GM18526 (cell line): ENCODE measurements around the gene IL4I1.

ENCODE experiments used
- POLR2A ChIP-seq: IDR thresholded peaks from 3 replicates; pipeline ENCODE4 v1.6.1; 2011; ENCODE audit not compliant: insufficient read length; ENCODE audit errors: extremely low read depth

The IL4I1 gene

DNA sequence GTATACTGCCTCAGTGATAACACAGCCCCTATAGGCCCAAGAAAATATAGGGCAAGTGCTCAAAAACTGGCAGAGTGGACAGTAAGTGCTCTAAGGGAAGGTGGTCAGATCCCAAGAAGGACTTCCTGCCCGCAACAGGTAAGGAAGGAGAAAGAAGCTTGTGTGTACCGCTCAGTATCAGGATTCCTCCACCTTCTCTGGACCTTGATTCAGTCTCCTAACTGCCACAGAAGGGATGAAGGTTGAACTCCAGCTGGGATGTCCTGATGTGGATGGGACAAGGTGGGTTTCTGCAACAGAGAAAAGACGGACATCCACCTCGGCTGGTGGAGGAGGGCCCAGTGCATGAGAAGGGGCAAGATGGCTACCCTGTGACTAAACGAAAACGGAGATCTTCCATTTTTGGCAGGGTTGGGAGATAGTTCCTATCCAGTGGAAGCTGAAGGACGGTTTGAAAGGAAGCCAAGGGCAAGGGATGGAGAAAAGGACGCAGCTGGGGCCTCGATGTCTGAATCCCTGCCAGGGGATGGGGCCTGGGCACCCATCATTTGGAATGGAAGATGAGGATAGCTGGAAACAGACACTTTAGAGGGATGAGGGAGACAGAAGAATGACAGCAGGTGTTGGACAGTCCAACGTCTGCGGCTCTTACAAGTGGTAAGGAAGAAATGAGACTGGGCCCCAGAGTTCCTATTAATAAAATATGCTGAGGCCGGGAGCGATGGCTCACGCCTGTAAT lies 31.0 kb upstream of the IL4I1 start:
- TF ChIP-seq POLR2A, result no peak

DNA sequence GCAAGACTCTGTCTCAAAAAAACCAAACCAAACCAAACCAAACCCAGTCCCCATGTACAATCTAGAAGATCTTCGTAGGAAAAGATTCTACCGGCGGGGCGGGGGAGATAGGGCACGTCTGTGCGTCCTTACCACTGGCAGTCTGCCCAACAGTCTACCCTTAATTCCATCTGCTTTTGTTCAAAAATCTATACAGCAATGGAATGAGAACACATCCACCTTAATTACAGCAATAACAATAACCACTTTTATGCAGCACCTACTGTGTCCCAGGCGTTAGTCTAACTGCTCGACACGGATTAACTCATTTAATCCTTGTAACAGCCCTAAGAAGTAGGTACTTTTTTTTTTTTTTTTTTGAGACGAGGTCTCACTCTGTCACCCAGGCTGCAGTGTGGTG lies 29.8 kb upstream of the IL4I1 start:
- TF ChIP-seq POLR2A, result no peak

DNA sequence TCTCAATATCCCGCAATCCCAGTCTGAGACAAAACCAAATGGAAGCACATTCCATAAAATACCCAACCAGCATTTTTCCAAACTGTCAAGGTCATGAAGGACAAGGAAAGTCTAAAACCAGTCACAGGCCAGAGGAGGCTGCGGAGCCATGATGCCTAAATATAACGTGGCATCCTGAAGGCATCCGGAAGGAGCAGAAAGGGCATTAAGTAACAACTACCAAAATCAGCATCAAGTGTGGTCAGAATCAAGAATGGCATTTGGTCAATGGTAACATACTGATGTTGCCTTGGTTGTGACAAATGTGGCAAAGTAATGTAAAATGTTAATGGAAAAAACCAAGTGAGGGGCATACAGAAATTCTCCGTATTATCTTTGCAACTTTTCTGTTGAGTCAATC lies 28.8 kb upstream of the IL4I1 start:
- no peak for TF ChIP-seq POLR2A

DNA sequence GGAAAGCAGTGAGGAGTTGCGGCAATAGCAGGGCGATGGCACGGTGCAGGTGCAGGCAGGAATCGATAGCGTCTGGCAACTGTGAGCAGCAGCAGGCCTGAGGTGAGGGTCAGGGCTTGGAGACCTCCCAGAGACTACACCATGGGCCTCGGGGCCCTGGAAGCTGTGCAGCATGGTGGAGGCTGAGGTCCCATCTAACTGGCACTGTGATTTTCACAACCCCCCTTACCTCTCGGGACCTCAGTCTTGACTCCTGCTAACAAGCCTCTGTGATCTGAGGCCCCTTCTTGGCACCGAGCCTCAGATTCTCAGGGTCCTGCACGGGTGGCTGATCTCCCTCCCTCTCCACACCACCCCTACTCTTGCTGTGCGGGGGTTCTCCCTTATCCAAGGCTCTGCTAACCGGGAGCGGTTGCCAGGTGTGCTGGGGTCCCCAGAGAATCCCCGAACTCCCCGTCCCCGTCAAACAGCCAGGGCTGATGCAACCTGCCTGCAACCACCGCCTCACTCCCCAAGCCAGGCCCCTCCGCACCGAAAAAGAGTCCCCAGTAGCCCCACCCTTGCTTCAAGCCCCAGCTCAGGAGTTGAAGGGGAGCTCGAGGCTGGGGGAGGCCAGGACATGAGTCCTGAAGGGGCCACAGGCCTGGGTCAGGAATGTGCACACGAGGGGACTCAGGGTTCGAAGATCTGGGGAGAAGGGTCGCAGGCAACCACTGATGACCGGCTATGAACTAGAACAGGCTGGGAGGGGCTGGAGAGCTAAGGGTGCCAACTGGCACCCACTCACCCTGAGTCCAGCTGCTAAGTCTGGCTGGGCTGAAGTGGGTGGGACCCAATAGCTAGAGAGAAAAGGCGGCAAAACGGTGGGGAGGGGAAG lies 27.6 kb upstream of the IL4I1 start:
- TF ChIP-seq POLR2A, result peak; percentile 23

DNA sequence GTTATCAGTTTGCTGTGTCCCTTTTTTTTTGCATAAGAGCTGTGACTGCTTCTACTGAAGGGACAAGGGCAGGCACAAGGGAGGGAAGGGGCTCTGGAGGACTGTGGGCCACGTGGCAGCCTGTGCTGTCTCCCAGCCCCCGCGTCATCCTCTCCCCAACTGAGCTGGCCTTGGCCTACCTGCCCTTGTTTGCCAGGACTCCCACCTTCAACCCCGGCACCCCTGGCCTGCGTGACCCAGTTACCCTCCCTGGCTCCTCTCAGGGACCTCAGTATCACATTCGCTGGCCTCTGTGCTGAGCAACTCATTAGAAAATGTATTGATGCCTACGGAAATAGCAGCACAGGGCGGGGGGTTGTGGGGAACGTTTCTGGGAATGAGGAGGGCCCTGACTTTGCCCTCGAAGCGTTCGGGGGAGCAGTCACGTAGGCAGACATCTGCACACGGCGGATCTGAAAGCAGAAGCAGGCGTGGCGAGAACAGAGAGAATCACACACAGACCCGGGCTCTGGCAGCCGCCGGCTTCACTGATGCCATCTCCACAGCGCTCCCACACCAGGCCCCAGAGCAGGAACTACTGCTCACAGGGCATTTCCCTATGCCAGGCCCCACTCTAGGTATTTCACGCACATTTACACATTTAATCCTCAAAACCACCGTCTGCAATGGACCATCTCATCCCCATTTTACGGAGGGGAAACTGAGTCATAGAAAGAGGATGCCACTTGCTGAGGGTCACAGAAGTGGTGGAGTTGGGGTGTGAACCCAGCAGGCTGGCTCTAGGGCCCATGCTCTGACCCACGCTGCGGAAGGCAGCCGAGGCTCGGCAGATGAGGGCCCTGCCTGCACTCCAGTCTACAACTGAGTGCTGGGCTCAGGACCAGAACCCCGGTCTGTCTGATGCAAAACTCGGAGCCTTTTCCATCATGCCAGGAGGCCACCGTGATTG lies 26.6 kb upstream of the IL4I1 start:
- no peak for TF ChIP-seq POLR2A

DNA sequence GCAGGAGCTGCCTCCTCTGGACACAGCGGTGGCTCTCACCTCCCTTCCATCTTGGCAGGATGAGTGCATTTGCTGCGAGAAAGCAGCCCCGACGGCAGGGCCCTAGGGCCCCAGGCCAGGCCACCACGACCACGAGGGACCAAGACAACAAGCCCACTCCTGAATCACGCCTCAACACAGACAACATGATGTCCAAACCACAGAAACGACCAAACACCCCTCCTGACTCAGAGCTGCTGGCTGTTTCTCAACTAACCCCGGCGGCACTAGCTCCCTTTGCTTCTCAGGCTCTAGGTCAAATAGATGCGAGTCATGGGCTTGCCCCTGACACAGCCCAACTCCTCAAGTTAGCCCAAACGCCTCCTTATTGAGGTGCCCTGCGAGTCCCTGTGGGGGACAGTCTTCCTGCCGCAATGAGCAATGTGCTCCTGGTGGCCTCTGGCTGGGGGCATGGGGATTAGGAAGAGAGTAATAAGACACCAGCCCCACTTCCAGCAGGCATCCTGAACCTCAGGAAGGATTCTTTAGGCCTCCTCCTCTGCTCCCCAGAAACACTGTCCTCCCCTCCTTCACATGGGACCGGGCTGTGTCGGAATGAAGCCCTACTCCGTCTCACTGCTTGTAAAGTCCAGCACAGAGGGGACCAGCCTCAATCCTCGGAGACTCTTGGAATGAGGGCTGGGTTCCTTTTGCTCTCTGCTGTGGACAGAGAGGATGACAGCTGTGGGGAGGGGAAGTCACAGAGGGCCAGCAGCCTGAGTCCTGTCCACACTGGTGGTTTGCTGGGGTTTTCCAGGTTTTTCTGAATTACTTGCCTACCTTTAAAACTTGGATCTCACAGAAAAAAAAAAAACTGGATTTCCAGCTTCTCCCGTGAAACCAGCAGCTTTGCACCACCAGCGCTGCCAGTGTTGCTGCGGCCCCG lies 25.4 kb upstream of the IL4I1 start:
- no peak for TF ChIP-seq POLR2A

DNA sequence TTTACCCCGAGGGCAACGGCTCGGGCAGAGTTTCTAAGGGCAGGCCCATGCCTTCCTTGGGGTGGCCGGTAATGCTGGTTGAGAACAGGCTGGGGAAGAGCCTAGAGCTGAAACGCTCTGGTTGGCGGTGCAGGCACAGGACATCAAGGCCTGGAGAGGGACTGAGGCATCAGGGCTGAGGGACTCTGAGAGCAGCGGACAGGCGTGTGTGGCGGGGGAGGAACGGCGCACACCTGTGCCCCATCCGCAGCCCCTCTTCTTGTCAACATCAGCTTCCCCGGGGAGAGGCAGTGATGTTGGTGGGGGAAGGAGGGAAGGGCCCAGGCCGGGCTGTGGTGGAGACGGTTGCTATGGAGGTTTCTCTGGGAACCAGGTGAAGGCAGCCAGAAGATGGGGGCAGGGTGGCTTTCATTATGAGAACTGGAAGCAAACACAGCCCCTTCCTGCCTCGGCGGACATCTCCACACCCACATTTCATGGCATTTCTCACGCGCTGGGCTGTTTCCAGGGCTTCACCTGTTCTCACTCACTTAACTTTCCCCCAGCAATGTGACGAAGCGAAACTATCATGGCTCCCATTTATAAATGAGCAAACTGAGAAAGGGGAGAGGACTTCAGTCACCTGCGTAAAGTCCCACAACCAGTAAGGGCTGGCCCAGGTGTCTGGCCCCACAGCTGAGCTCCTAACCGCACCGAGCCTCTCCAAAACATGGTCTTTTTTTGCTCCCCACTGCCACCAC lies 24.1 kb upstream of the IL4I1 start:
- no peak for TF ChIP-seq POLR2A

DNA sequence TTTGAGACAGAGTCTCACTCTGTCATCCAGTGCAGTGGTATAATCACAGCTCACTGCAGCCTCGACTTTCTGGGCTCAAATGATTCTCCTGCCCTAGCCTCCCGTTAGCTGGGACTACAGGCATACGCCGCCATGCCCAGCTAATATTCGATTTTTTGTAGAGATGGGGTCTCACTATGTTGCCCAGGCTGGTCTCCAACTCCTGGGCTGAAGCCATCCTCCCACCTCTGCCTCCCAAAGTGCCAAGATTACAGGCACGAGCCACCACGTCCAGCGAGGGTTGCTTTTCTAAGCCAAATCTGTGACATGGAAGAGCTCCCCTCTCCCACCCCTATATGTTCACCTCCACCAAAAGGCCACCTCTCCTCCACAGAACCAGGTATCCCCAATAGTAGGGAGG lies 21.4 kb upstream of the IL4I1 start:
- no peak for TF ChIP-seq POLR2A

DNA sequence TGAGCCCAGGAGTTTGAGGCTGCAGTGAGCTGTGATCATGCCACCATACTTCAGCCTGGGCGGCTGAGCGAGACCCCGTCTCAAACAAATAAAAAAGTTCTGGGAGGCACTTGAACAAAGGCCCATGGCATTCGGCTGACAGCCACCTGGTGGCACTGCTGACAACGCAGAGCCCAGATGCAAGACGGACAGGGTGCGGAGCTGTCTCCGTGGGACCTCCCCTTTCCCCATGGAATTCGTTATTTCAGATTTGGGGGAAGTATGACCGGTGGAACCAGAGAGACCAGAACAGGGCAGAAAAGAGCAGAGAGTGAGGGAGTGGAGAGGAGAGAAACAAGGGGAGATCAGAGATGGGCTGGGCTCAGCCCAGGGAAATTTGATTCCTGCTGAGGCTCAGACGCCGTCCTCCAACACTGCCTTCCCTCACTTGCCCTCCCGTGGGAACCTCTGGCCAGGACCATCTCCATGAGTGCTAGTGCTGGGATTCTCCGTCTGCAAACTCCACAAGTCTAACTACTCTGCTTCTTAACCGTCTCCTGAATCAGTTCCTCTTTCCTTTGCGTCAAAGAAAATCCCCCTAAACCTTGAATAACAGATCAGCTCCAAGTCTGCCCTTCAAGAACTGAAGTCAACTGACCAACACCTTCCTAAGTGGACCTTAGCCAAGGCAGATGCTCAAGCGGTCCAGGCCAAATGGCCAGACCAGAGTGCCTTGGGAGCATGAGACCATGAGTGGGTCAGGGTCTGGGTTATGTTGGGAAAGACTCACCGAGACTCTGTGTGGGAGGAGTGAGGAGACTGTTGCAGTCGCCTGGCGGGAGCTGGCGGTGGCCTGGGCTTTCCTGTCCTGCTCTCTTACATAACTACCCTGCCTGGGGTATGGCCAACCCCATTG lies 20.4 kb upstream of the IL4I1 start:
- TF ChIP-seq POLR2A, result no peak

DNA sequence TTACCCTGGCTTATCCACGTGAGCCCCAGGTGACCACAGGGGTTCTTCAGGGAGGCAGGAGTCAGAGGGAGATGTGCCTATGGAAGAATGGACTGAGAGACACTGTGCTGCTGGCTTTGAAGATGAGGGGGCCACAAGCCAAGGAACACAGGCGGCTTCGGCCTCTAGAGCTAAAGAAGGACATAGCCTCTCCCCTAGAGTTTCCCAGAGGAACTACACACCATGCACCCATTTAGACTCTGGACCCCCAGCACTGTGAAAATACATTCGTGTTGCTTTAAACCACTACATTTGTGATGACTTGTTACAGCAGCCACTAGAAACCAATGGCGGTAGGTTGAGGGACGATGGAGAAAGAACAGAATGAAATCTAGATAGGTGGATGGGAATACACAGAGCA lies 18.6 kb upstream of the IL4I1 start:
- no peak for TF ChIP-seq POLR2A

DNA sequence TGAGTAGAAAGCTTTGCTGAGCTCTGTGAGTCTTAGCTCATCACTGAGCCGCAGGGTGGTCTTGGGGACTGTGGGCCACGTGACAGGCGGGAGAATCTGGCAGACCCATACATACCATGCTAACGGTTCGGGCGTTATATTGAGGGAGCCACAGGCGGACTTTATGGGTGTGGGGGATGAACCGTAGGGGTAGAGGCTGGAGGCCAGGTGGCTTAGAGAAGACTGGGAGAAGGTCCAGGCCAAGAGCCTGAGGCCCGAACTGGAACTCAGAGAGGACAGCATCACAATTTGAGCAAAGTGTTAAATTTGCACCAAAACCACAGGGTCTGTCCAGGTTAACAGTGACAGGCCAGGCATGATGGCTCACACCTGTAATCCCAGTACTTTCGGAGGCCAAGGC lies 17.0 kb upstream of the IL4I1 start:
- no peak for TF ChIP-seq POLR2A

DNA sequence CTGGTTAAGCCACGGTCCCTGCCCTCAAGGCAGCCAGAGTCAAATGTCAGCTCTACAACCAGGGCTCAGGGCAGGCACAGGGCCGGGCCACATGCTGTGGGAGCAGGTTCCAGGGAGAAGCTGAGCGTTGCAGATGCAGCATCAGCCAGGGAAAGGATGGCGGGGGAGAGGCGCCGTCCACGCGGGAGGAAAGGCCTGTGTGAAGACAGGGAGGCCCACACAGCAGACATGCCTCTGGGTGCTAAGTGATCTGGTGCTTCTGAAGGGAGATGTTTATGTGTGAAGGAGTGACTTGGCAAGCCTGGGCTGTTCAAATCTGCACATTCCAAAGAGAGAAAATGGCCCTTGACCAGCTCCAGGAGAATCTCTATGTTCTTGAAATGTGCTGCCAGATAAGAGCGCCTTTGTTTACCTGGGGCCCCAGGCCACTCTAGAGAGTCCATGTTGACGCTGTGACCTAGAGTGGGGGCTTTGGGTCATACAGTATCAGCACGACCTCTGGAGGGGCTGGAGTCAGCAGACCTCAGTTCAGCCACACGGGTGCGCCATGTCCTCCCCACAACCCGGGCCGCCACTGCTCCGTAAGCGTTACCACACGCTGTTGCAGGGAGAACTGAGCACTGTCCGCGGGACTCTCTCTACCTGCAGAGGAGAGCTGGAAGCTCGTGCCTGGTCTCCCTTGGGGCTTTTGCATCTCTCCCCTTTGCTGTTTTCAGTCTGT lies 16.4 kb upstream of the IL4I1 start:
- no peak for TF ChIP-seq POLR2A
